MG63 (cell line): ENCODE measurements around the gene GGT6. TPM values are rescaled to one million over a fixed set of nuclear protein-coding genes. Genes with fewer than 3 reads are reported as not detected.

Experiments used
- DNase-seq: peaks from one replicate; pipeline ENCODE4 v3.0.0-alpha.2; 2020
- H3K27me3 ChIP-seq: fragments of 250-450 bp; sonication (Bioruptor Pico); 2 replicates; pipeline ENCODE4 v1.5.1; 2020; ENCODE audit warnings: mild to moderate bottlenecking, moderate library complexity
- H3K36me3 ChIP-seq: fragments of 250-450 bp; sonication (Bioruptor Pico); 2 replicates; pipeline ENCODE4 v1.5.1; 2020; ENCODE audit warnings: mild to moderate bottlenecking, moderate library complexity
- H3K4me3 ChIP-seq: fragments of 250-450 bp; sonication (Bioruptor Pico); 2 replicates; pipeline ENCODE4 v1.5.1; 2020; ENCODE audit warnings: mild to moderate bottlenecking, moderate library complexity
- H3K9me3 ChIP-seq: fragments of 250-450 bp; sonication (Bioruptor Pico); 2 replicates; pipeline ENCODE4 v1.5.1; 2020; ENCODE audit warnings: mild to moderate bottlenecking, moderate library complexity
- total RNA-seq: library from RNA; depleted of rRNA; stranded (reverse); fragments of >200 nt; shearing (Covaris generic); gene quantifications from 2 replicates; pipeline ENCODE4 v1.2.3, GENCODE V29; 2014; ENCODE audit warnings: low replicate concordance

Gene GGT6
- total RNA-seq, 1 experiment from 2014 or later = not detected

DNA sequence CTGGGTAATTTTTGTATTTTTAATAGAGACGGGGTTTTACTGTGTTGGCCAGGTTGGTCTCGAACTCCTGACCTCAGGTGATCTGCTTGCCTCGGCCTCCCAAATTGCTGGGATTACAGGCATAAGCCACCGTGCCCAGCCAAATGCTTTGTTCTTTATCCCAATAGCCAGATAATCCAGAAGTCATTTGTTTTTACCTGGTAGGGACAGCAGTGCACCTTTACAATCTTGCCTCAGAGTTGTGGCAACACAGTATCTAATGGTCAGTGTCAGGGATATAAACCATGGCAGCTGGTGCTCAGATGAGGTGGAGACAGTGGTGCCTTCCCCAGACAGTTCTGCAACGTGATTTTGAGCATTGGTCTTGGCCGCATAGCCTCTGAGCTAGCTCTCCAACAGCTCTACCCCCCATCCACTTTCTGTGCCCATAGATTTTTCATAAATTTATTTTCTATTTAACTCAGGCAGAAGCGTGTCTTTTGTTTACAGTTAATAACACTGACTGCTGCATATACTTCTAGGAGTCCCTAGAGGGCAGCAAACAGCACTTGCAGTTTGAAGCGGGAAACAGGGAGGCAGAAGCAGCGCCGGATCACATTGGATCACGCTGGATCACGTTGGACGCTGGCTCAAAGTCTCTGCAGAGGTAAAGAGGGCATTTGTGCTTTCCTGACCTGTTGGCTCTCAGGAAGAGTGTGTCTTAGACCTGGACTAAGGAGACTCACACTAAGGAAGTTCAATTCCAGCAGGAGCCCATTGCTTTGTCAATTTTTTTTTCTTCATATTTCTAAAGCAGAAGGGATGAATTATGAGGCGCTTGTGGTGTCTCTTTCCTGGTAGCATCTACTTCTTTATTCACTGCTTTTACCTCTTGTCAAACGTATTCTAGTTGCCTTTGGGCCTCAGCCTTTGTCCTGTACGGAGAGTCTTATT, 5.1 kb upstream of the GGT6 start:
- Histone ChIP-seq H3K4me3 (no peak overlapping the region), H3K36me3 (no peaks in the 10 kb centered on the region), H3K9me3 (no peaks in the 10 kb centered on the region), H3K27me3 (no peaks in the 10 kb centered on the region)
- DNase-seq = peak; percentile 50

DNA sequence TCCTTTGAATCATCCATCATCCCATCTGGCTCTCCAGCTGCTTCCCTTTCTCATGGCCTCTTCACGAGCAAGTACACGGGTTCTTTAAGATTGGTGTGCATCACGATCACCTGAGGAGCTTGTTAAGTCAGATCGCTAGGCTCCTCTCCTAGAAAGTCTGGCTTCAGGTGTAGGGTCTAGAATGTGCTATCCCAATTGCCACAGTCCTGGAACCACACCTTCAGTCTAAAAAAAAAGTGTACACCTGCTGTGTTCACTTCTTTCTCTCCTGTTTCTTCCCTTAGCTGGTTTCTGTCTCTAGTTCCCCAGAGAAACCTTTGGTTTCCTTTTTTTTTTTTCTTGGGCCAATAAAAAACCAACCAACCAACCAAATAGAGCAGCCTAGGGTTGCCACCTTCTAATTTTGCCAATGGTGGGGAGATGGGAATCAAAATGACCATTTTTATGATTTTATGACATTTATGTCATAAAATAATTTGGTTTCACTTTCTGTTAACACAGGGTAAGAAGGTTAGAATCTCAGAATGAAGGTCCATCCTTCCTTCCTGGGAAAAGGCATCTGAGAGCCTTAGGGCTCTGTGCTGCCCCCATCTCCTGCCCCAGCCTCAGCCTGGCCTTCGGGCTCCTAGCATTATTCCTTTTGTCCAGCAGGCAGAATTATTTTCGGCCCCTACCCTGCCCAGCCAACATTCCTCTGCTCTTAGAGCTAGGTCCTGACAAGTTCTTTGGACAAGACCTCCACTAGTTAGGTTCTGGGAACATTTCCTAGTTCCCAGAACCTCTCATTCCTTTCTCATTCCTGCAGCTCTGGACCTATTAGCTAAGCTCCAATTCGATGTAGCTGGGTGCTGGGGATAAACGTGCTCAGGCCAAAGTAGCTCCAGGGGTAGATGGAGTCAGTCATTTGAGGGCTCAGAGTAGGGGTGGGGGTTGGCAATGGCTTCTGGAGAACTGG, 1.9 kb upstream of the GGT6 start:
- no peak overlapping the region for H3K4me3 ChIP-seq
- H3K27me3 ChIP-seq = no peaks in the 10 kb centered on the region
- no peak for DNase-seq
- H3K9me3 ChIP-seq = no peaks in the 10 kb centered on the region
- no peaks in the 10 kb centered on the region for H3K36me3 ChIP-seq

DNA sequence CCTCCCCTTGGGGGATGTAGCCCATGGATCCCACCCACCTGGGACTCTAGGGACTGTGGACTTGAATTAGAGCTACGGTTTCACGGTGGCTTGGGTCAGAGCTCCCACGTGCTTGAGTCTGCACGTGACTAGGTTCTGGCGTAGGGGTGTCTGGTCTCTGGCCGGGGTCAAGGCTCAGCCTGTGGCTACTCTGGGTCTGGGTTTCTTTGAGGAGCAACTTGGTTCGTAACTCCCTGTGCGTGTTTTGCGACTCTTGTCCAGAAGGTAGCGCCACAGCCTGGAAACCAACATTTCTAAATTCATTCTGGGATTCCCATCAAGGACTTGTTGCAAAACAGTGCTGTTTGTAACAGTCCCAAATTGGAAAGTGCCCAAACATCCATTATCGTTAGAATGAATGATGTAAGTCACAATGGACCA, 470 bp upstream of the GGT6 start:
- Histone ChIP-seq H3K4me3 (no peak overlapping the region), H3K27me3 (no peaks in the 10 kb centered on the region), H3K36me3 (no peaks in the 10 kb centered on the region), H3K9me3 (no peaks in the 10 kb centered on the region)
- no peak for DNase-seq

DNA sequence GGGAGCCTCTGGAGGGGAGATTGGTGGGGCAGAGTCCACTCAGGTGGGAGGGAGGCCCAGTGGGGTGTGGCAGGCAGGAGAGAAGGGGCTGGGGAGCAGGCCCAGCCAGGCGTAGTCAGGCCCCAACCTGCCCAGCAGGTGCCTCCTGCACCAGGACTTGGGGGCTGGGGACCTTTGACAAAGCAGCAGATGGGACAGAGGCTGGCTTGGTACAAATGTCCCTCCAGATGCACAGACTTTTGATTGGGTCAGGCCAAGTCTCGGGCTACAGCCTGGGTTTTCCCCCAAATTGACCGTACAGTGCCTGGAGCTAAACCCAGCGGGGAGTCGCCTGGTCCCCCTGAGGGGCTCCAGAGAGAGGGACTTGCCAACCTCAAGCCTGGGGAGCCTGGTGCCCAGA, 411 bp downstream of the GGT6 start:
- H3K9me3 ChIP-seq = no peaks in the 10 kb centered on the region
- no peaks in the 10 kb centered on the region for H3K36me3 ChIP-seq
- H3K4me3 ChIP-seq = no peak overlapping the region
- DNase-seq = no peak
- no peaks in the 10 kb centered on the region for H3K27me3 ChIP-seq

DNA sequence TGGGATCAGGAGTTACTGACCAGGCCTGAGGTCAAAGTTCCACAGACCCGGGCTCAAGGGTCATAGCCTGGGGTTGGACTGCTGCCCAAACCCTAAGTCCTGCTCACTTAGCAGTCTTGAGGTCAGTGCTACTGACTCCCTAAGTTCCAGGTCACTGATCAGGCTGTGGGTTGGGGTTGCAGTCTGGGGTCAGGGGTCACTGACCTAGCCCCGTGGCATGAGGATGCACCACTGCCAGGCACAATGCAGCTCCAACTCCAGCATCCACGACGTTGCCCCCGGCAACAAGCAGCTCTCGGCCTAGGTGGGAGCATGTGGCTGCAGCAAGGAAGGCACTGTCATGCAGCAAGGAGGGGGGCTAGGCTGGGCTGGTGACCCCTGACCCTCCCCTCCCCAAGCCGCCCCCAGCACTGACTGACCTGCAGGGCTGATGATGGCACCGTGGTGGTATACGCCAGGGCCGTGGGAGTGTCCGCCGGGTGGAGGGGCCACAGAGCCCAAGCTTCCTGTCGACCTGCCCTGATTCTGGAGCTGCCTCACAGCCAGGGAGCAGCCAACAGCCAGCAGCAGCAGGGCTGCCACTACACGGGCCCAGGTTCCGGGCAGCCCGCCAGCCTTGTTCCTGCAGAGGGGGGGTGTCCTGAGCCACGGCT, 1.1 kb downstream of the GGT6 start:
- H3K36me3 ChIP-seq = no peaks in the 10 kb centered on the region
- H3K9me3 ChIP-seq = no peaks in the 10 kb centered on the region
- no peak for DNase-seq
- no peak overlapping the region for H3K4me3 ChIP-seq
- no peaks in the 10 kb centered on the region for H3K27me3 ChIP-seq

DNA sequence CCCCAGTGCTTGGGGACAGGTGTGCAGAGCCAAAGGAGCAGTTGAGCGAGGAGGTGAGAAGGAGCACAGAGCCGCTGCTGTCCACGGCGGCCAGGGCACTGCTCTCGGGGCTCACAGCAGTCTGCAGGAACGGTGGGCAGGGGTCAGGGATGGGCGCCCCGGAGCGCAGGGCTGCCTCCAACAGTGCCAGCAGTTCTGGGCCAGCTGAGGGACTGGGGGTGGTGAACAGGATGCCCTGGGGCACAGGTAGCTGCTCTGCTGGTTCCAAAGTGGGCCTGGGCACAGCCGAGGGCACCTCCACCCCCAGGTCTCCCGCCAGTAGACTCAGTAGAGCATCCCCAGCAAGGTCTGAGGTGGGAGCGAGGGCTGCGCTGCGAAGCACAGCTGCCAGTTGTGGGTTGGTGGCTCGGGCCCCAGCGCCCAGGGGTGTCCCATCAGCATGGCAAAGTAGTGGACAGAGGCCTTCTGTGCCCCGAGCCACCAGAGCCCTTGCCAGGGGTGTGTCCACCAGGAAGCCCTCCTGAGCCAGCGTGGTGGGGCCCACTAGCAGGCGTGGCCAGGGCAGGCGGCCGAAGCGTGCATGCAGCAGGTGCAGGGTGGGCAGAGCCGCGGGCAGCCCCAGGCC, 1.9 kb downstream of the GGT6 start:
- Histone ChIP-seq H3K9me3 (no peaks in the 10 kb centered on the region), H3K27me3 (no peaks in the 10 kb centered on the region), H3K36me3 (peaks cover 2% of the 10 kb centered on the region; the same call in 1 of the 2 replicates), H3K4me3 (no peak overlapping the region)
- DNase-seq = no peak

DNA sequence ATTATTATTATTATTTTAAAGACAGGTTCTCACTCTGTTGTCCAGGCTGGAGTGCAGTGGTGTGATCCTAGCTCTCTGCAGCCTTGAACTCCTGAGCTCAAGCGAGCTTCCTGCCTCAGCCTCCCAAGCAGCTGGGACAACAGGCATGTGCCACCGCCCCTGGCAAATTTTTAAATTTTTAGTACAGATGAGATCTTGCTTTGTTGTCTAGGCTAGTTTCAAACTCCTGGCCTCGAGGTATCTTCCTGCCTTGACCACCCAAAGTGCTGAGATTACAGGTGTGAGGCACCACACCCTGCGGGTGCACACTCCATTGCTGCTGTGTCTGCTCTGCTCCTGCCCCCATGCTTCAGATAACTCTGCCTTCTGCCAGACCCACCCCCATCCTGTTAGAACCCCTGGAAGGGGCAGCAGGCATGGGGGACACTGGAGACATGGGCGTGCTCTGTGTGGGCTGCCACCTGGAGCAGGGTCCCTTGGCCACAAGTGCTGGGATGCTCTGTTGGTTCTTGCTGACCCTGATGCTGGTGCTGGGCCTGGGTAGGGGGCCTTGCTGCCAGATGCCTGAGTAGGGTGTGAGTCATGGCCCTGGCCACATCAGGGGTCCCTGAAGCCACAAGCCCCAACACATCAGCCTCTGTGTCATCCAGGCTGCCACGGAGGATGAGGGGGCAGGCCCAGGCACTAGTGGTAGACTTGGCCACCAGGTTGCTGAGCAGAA, 2.6 kb downstream of the GGT6 start:
- peak; percentile 48 for DNase-seq
- H3K36me3 ChIP-seq = peaks cover 8% of the 10 kb centered on the region
- H3K4me3 ChIP-seq = no peak overlapping the region
- no peaks in the 10 kb centered on the region for H3K9me3 ChIP-seq
- no peaks in the 10 kb centered on the region for H3K27me3 ChIP-seq

DNA sequence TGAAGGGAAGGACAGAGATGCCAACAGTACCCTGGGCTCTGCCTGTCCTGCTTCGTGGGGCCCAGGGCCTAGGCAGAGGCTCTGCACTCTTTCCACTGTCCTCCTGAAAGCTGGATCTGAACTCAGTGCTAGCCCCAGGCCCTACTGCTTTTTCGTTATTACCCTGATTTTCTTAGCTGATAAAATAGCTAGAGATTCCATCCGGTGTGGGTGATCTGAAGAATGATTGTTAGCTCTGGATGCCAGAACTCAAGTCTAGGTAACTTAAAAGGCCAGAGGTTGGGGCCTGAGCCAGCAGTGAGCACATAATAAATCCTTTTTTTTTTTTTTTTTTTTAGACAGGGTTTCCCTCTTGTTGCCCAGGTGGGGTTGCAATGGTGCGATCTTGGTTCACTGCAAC, 3.4 kb downstream of the GGT6 start:
- Histone ChIP-seq H3K9me3 (no peaks in the 10 kb centered on the region), H3K36me3 (peaks cover 11% of the 10 kb centered on the region), H3K27me3 (no peaks in the 10 kb centered on the region), H3K4me3 (no peak overlapping the region)
- DNase-seq = no peak

DNA sequence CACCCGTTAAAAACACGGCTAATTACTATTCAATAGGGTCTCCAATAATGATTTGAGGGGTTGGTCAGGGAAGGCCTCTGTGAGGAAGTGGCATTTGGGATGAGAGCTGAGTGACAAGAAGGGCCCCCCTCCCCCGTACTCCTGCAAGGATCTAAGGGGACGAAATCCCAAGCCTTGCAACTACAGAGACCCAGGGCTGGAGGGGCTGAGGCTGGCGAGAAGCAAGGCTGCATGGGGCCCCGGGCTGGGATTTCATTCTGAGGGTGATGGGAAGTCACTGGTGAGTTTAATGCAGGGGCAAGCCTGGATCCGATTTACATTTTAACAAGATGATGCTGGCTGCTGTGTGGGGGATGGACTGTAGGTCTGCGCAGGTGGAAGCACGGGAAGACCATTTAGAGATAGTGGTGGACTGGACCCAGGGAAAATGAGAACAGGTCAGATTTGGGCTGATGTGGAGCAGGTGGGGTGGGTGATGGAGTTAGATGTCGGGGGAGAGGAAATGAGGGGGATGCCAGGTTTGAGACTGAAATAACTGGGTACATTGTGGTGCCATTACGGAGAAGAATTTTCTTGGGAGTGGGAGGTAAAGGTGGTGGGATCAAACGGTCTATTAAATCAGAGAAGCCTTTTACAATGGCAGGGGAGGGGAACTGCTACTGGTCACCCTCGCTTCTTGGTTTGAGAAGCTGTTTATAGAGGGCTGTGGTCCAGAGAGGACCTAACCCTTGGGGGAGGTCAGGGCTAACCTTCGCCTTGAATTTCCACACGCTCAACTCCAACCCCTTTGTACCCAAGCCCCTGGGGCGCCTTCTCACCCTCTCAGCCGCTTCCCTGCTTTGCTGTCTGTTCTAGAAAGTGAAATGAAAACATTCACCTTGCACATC, 4.3 kb downstream of the GGT6 start:
- no peak for DNase-seq
- Histone ChIP-seq H3K27me3 (no peaks in the 10 kb centered on the region), H3K4me3 (peak overlapping the region; percentile 86), H3K36me3 (peaks cover 17% of the 10 kb centered on the region), H3K9me3 (no peaks in the 10 kb centered on the region)

DNA sequence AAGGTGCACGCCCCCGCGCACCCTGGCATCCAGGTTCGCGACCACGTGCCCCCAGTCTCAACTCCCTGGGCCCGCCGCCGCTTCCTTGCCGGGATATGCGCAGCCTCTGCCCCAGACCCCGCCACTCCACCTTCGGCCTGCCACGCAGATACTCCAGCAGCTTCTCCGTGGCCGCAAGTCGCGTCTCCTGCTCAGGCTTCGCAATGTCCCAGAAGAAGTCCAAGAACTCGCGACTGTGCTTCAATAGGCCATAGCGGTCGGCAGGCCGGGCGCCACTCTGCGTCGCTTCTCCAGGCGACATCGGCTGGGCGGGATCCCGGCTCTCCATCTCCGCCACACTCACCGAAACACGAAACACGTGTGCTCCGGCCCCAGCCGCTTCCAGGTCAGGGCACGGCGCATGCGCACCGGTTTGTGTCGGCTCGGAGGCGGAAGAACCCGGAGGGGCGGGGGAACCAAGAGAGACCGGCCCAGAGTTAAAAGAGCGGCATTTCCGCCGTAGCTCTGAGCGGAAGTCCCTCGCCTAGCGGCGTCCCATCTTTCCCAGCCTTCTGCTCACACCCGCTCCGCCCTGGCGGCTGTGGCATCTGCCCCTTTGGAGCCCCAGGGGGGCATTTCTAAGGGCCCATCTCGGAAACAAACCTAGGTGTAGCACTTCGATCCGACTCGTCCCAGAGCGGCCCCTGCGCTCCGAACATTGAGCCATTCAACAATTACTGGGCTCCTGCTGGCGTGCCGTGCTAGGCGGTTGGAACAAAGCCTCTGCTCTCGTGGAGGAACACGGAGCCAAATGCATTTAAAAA, 5.2 kb downstream of the GGT6 start, which contains the start of gene MYBBP1A:
MYBBP1A (minus strand) TSS at position 388 of the 803 bp plus-strand sequence; CDS start at position 328, 60 bp downstream.
- peak; percentile 90 for DNase-seq
- Histone ChIP-seq H3K9me3 (no peaks in the 10 kb centered on the region), H3K4me3 (peak within 1 kb of the TSS; percentile 86), H3K27me3 (no peaks in the 10 kb centered on the region), H3K36me3 (peaks cover 26% of the 10 kb centered on the region)

DNA sequence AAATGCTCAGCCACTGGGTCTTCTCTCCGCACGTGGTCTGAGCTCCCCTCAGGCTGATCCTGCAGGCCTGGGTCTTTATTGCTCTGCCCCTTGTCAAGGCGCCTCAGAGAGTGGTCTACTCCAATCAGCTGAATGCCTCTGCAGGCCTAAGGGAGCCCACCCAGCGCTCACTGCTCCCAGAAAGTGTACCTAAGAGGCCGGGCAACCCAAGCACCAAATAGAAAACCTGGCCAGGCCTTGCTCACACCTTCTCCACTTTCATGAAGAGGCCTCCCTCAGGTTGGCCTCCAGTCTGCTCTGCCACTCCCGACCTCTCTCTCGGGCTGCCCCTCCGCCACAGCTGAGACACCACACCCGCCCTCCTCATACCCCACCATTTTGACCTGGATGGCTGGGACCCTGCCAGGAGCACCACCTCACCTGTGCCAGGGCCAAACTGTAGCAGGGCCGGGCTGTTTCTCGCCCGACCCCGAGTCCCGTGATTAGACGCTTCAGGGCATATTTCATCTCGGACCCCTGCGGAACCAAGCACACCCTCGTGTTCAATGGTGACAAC, 5.9 kb downstream of the GGT6 start:
- H3K36me3 ChIP-seq = peaks cover 31% of the 10 kb centered on the region
- H3K9me3 ChIP-seq = no peaks in the 10 kb centered on the region
- H3K4me3 ChIP-seq = peak overlapping the region; percentile 86
- DNase-seq = no peak
- no peaks in the 10 kb centered on the region for H3K27me3 ChIP-seq

DNA sequence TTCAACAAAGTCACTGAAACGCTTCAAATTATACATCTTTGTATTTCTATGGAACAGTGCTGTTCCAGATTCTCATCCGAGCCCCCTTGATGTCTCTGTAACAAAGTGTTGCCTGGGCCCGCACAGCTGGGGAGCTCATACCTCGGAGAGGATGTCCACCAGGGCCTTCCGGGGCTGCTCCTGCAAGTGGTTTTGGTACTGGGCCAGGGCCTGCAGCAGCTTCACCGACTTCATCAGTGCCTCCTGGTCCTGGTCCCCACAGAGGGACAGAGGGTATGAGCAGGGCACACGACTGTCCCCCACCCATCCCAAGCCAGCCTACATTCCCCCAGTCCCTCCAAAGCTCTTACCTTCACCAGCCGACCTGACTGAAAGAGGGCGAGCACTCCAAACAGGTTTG, 6.7 kb downstream of the GGT6 start:
- Histone ChIP-seq H3K4me3 (peak overlapping the region; percentile 86), H3K27me3 (no peaks in the 10 kb centered on the region), H3K9me3 (no peaks in the 10 kb centered on the region), H3K36me3 (peaks cover 38% of the 10 kb centered on the region)
- DNase-seq = no peak

DNA sequence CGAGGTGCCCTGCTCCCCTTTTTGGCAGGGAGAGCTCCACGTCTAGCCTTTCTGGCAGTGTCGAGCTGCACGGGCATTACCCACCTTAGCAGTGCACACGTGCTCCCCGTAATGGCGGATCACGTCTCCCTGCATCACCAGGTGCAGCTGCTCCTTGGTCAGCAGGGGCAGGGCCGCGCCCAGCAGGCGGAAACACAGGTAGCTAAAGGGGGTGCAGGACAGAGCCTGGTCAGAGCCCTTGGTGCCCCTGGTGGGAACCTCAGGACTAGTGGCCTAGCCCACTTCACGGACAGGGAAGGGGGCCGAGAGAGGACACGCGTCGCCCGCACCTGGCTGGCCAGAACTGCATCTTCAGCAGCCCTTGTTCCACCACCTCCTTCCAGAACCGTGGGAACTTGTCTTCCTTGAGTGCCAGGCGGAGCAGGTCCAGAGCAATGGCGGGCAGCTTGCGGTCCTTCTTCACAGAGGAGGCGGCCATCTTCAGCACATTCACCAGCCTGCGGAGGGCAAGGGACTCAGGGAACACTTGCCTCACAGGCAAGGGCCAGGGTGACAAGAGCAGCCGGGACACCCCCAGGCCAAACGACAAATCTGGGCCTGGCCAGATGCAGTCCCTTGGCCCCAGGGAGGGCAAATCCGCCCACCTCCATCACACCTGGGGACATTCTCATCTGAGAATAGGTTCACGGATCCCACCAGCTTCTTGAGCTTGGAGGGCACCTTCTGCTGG, 8.4 kb downstream of the GGT6 start:
- no peak for DNase-seq
- Histone ChIP-seq H3K36me3 (peaks cover 40% of the 10 kb centered on the region), H3K4me3 (no peak overlapping the region), H3K9me3 (no peaks in the 10 kb centered on the region), H3K27me3 (no peaks in the 10 kb centered on the region)
